ENCODE results near the gene LSM2.
A peak's percentile ranks its signal among the peaks of the same experiment; 100 is the strongest.
"Not testable (repeated sequence)": the region's sequence is repeated elsewhere in the genome, so short reads cannot be mapped to it uniquely, and the experiment has no call there.

Gene LSM2

DNA sequence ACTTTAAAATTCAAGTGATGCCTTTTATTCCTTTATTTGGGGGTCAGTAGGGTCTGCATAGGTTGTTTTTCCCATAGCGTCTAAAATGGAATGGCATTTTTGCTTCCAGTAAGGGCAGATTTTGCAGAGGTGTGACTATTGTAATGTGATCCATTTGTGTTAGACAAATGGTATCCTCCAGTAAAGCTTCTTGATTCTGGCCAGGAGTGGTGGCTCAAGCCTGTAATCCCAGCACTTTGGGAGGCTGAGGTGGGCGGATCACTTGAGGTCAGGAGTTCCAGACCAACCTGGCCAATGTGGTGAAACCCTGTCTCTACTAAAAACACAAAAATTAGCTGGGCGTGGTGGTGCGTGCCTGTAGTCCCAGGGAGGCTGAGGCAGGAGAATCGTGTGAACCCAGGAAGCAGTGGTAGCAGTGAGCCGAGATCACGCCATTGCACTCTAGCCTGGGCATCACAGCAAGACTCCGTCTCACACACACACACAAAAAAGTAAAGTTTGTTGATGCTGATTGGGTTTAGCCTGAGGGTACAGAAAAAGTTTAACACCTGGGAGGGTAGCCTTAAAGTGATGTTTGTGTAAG lies 11.3 kb upstream of the LSM2 start:
- peak overlapping the region; percentile 89 to 91 for H3K27ac Mint-ChIP-seq
- not testable (repeated sequence) for H3K9me3 Mint-ChIP-seq, DNase-seq, H3K27me3 Mint-ChIP-seq, ATAC-seq
- H3K4me1 Mint-ChIP-seq = peaks cover 59% of the 10 kb centered on the region
- H3K4me3 Mint-ChIP-seq = peak overlapping the region; percentile 85 to 91

DNA sequence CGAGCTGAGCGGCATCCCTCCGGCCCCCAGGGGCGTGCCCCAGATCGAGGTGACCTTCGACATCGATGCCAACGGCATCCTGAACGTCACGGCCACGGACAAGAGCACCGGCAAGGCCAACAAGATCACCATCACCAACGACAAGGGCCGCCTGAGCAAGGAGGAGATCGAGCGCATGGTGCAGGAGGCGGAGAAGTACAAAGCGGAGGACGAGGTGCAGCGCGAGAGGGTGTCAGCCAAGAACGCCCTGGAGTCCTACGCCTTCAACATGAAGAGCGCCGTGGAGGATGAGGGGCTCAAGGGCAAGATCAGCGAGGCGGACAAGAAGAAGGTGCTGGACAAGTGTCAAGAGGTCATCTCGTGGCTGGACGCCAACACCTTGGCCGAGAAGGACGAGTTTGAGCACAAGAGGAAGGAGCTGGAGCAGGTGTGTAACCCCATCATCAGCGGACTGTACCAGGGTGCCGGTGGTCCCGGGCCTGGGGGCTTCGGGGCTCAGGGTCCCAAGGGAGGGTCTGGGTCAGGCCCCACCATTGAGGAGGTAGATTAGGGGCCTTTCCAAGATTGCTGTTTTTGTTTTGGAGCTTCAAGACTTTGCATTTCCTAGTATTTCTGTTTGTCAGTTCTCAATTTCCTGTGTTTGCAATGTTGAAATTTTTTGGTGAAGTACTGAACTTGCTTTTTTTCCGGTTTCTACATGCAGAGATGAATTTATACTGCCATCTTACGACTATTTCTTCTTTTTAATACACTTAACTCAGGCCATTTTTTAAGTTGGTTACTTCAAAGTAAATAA lies 10.6 kb upstream of the LSM2 start:
- Mint-ChIP-seq H3K27ac (peak overlapping the region; percentile 89 to 91), H3K4me3 (peak overlapping the region; percentile 85 to 91), H3K4me1 (peaks cover 59% of the 10 kb centered on the region)
- DNase-seq (peak in 1 of 2 donors; percentile 34), ATAC-seq (peak; percentile 54)
- H3K9me3 Mint-ChIP-seq, H3K27me3 Mint-ChIP-seq: not testable (repeated sequence)

DNA sequence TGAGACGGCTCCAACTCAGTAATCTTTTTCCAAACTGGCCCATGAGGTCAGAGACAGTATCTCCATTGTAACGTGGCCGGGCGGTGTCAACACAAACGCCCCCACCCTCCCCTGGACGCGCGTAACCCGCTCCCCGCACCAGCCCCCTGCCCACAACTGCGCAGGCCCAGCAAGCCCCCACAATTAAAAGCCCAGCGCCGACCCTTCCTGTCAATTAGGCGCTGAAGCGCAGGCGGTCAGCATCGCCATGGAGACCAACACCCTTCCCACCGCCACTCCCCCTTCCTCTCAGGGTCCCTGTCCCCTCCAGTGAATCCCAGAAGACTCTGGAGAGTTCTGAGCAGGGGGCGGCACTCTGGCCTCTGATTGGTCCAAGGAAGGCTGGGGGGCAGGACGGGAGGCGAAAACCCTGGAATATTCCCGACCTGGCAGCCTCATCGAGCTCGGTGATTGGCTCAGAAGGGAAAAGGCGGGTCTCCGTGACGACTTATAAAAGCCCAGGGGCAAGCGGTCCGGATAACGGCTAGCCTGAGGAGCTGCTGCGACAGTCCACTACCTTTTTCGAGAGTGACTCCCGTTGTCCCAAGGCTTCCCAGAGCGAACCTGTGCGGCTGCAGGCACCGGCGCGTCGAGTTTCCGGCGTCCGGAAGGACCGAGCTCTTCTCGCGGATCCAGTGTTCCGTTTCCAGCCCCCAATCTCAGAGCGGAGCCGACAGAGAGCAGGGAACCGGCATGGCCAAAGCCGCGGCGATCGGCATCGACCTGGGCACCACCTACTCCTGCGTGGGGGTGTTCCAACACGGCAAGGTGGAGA lies 8.5 kb upstream of the LSM2 start, which contains the start of the genes HSPA1A and HSPA1L:
Gene HSPA1A (plus strand): TSS at position 519 of the 814 bp plus-strand sequence. CDS start 214 bp downstream, at position 733.
Gene HSPA1L (minus strand): TSS at position 259 of the 814 bp plus-strand sequence. CDS start 3,311 bp downstream, outside the sequence.
- Mint-ChIP-seq H3K4me3 (peak within 1 kb of the TSS; percentile 96 to 98), H3K27me3 (no peaks in the 10 kb centered on the region), H3K27ac (peak within 1 kb of the TSS; percentile 82 to 95), H3K4me1 (peaks cover 48% of the 10 kb centered on the region), H3K9me3 (no peaks in the 10 kb centered on the region)
- DNase-seq = peak; percentile 57 to 65
- ATAC-seq = peak; percentile 39

DNA sequence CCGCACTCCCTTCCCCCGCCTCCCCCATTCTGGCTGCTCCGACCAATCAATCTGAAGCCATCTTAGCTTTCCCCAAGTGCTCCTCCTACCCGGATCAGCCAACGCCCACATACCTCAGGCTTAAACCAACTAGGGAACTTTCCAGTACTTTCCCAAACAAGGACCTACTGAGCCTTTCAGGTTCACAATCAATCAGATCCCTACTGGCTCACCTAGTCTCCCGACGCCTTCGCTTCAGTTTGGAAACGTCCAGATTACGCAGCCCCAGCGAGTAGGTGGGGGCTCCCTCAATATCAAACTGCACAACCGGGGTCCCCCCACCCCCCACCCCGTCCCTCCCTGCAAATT lies 7.9 kb upstream of the LSM2 start:
- peaks cover 43% of the 10 kb centered on the region for H3K4me1 Mint-ChIP-seq
- DNase-seq (peak in 1 of 2 donors; percentile 62), ATAC-seq (peak; percentile 46)

DNA sequence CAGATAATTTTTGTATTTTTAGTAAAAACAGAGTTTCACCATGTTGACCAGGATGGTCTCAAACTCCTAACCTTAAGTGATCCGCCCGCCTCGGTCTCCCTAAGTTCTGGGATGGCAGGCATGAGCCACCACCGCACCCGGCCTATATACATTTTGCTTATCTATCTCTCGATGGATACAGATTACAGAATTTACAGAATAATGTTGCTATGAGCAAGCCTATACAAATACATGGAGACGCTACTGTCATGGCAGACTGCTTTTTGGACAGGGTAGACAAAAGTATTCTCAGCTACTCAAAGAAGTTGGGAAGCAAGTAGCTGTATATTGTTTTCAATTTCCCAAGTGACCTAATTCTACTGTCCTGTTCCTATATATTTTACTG lies 6.7 kb upstream of the LSM2 start:
- Mint-ChIP-seq H3K4me3 (peak overlapping the region in 1 of 2 donors; percentile 96), H3K9me3 (no peaks in the 10 kb centered on the region), H3K4me1 (peaks cover 37% of the 10 kb centered on the region), H3K27me3 (no peaks in the 10 kb centered on the region), H3K27ac (peak overlapping the region in 1 of 2 donors; percentile 93)
- DNase-seq (no peak), ATAC-seq (no peak)

More for the DNA sequence above, 7.9 kb upstream of the LSM2 start:
- H3K27me3 Mint-ChIP-seq = no peaks in the 10 kb centered on the region
- no peaks in the 10 kb centered on the region for H3K9me3 Mint-ChIP-seq
- peak overlapping the region; percentile 71 to 95 for H3K27ac Mint-ChIP-seq
- peak overlapping the region; percentile 96 to 98 for H3K4me3 Mint-ChIP-seq

DNA sequence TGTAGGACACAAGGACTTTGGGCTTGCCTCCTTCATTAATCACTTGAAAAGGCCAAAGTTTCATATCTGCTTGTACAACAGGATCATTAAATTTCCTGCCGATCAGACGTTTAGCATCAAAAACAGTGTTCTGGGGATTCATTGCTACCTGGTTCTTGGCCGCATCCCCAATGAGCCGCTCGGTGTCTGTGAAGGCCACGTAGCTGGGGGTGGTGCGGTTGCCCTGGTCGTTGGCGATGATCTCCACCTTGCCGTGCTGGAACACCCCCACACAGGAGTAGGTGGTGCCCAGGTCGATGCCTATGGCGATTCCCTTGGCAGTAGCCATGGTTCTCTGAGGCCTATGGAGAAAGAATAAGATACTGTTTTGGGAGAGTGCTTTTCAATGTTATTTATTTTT lies 4.9 kb upstream of the LSM2 start:
- H3K27me3 Mint-ChIP-seq = no peaks in the 10 kb centered on the region
- H3K27ac Mint-ChIP-seq = no peak overlapping the region
- no peak overlapping the region for H3K4me3 Mint-ChIP-seq
- ATAC-seq (no peak), DNase-seq (no peak)
- H3K9me3 Mint-ChIP-seq = no peaks in the 10 kb centered on the region
- H3K4me1 Mint-ChIP-seq = peaks cover 31% of the 10 kb centered on the region

DNA sequence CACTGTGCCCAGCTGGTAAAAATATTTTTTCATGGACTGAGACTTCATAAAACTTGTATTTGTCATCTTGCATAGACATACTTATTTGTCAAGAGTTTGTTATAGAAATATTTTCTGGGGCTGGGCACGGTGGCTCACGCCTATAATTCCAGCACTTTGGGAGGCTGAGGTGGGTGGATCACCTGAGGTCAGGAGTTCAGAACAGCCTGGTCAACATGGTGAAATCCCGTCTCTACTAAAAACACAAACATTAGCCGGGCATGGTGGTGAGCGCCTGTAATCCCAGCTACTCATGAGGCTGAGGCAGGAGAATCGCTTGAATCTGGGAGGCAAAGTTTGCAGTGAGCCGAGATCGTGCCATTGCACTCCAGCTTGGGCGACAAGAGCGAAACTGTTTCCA lies 1.8 kb upstream of the LSM2 start:
- H3K9me3 Mint-ChIP-seq, ATAC-seq, DNase-seq, H3K4me3 Mint-ChIP-seq, H3K27me3 Mint-ChIP-seq, H3K27ac Mint-ChIP-seq: not testable (repeated sequence)
- peaks cover 35% of the 10 kb centered on the region for H3K4me1 Mint-ChIP-seq

DNA sequence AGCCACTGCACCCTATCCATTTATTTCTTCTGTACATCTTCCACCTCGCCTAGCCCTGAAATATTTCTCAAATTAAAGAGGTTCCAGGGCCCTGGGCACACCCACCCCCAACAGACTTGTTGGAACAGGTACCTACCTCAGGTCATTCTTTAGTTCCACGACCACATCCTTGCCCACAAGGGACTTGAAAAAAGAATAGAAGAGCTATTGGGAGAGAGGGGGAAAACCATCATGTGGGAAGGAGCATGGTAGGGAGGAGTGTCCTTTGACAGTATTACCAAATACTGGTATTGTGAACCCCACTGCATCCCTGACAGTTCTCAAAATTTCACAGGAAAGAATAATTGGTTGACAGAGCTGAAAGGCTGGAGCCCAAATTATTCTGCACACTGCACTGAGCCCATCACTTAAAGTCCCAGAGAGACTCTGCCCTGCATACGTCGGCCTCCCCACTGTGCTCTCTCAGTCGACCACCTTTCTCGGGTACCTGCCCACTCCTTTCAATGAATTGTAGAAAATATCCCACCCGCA lies 762 bp downstream of the LSM2 start:
- Mint-ChIP-seq H3K27me3 (no peaks in the 10 kb centered on the region), H3K4me3 (peak overlapping the region; percentile 98 to 99), H3K4me1 (peaks cover 32% of the 10 kb centered on the region), H3K9me3 (no peaks in the 10 kb centered on the region), H3K27ac (peak overlapping the region; percentile 91 to 99)
- peak; percentile 57 for ATAC-seq
- no peak for DNase-seq

DNA sequence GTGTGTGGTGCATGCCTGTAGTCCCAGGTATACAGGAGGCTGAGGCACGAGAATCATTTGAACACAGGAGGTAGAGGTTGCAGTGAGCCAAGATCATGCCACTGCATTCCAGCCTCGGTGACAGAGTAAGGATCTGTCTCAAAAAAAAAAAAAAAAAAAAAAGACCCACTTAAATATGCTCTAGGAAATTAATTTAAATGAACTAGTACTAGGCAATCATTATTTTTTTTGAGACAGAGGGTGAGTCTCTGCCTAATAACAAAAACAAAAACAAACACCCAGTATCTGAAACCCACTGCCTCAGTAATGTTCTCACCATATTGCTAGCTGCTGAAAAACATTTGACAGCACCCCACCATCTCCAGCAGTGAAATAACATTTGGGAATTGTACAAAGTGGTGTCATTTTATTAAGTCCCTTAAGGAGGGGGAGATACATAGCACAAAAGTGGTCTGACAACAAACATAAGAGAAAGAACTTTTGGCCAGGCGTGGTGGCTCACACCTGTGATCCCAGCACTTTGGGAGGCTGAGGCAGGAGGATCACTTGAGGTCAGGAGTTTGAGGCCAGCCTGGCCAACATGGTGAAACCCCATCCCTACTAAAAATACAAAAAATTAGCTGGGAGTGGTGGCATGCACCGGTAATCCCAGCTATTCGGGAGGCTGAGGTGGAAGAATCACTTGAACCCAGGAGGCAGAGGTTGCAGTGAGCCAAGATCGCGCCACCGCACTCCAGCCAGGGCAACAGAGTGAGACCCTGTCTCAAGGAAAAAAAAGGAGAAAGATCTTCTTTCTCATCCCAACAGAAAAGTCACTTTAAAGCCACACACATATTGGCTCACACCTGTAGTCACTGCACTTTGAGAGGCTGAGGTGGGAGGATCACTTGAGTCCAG lies 5.5 kb downstream of the LSM2 start:
- not testable (repeated sequence) for H3K27ac Mint-ChIP-seq, DNase-seq, H3K27me3 Mint-ChIP-seq, H3K9me3 Mint-ChIP-seq, ATAC-seq, H3K4me3 Mint-ChIP-seq
- H3K4me1 Mint-ChIP-seq = peaks cover 46% of the 10 kb centered on the region

DNA sequence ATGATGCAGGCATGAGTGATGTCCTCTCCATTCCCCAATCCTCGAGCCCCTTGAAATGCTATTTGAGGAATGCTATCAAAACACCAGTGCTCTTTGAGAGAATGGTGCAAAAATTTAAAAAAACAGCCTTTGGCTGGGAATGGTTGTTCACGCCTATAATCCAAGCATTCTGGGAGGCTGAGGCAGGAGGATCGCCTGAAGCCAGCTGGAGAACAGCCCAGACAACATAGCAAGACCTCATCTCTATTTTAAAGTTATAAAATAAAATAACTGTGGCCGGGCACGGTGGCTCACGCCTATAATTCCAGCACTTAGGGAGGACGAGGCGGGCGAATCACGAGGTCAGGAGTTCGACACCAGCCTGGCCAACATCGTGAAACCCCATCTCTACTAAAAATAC lies 7.0 kb downstream of the LSM2 start:
- ATAC-seq (no peak), DNase-seq (no peak)
- no peaks in the 10 kb centered on the region for H3K27me3 Mint-ChIP-seq
- H3K27ac Mint-ChIP-seq = no peak overlapping the region
- no peak overlapping the region for H3K4me3 Mint-ChIP-seq
- H3K4me1 Mint-ChIP-seq = peaks cover 36% of the 10 kb centered on the region
- H3K9me3 Mint-ChIP-seq = no peaks in the 10 kb centered on the region

DNA sequence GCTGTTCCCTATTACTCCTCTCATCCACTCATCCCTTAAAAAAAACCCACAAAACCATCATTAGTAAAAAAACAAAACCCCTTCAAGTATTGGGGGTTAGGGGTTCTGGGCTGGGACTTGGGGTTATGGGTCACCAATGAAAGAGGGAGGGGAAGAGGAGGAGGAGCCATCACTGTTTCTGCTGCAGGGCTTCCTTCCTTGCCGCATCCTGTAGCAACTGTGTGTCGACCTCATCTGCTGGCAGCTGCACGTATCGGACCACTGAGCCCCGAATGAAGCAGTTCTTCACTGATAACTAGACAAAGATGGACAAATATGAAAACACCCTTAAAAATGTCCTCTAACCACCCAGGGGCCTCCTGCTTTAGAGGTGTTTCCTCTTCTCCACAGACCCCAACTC lies 9.2 kb downstream of the LSM2 start:
- Mint-ChIP-seq H3K27ac (peak overlapping the region in 1 of 2 donors; percentile 81), H3K4me1 (peaks cover 48% of the 10 kb centered on the region), H3K9me3 (no peaks in the 10 kb centered on the region), H3K4me3 (peak overlapping the region; percentile 5 to 25), H3K27me3 (no peaks in the 10 kb centered on the region)
- ATAC-seq (no peak), DNase-seq (no peak)

DNA sequence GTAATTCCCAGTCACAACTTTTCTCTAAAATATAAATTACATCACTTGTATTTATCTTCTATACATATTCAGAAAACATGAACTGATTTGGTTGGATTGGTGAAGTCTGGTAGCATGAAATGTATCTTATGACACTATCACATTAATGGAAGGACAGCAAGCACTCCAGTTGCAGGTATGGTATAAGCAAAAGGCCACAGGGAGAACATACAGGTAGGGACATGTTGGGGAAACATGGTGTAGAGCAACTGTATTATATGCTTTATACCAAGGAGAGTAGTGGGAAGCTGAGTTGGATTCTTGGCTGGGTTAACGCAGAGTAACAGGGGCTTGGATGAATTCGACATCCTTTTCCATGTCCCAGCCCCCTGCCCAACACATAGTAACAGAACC lies 9.8 kb downstream of the LSM2 start:
- no peak for DNase-seq
- Mint-ChIP-seq H3K27ac (peak overlapping the region in 1 of 2 donors; percentile 20), H3K4me1 (peaks cover 54% of the 10 kb centered on the region), H3K4me3 (peak overlapping the region in 1 of 2 donors; percentile 54), H3K9me3 (no peaks in the 10 kb centered on the region), H3K27me3 (no peaks in the 10 kb centered on the region)
- ATAC-seq = no peak

DNA sequence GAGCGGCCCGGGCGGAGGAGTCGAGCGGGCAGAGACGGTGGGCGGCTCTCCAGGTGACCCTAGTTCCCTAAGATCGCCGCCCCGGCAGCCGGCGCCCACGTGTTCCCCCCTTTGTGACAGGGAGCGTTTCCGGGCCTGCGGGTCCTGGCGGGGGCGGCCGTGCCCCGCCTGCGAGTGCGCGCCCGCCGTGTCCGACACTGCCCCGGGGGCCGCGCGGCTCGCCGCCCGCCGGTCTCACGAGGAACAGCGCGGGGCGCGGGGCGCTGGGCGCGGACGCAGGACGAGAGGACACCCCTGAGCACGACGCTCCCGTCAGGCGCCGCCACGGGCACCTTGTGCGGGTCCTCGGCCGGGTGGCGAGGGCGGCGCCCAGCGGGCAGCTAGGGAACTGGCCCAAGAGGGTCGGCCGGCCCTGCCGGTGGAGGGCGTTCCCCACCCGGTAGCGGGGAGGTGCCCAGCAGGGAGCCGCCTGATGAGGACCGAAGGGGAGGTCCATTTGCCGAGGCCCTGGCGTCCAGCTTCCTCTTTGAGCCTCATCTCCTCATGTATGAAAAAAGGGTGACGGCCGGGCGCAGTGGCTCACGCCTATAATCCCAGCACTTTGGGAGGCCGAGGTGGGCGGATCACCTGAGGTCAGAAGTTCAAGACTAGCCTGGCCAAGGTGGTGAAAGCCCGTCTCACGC lies 11.0 kb downstream of the LSM2 start, which contains the start of gene VARS1:
Gene VARS1 (minus strand): TSS at position 137 of the 683 bp plus-strand sequence. CDS start 535 bp downstream, outside the sequence.
- ATAC-seq (peak; percentile 92), DNase-seq (peak; percentile 90 to 91)
- Mint-ChIP-seq H3K4me1 (peaks cover 59% of the 10 kb centered on the region), H3K27ac (peak within 1 kb of the TSS; percentile 97 to 99), H3K4me3 (peak within 1 kb of the TSS; percentile 93 to 97), H3K9me3 (no peaks in the 10 kb centered on the region), H3K27me3 (no peaks in the 10 kb centered on the region)
